GM18870 (cell line): ENCODE data around the gene SENP8.
A peak's percentile ranks its signal among the peaks of the same experiment; 100 is the strongest.

Experiments
- ATAC-seq: cut with Tn5 transposase; IDR thresholded peaks from one replicate; pipeline ENCODE4 v1.9.1; 2021; ENCODE audit warnings: moderate library complexity; ENCODE audit not compliant: unreplicated experiment

SENP8 gene

GRCh38 chr15:72112805-72113204 is 5.4 kb upstream of the SENP8 start:
- ATAC-seq = no peak

GRCh38 chr15:72113347-72114031 is 4.7 kb upstream of the SENP8 start:
- ATAC-seq = no peak

- no peak for ATAC-seq
These were observed 1.3 kb upstream of the SENP8 start for GRCh38 chr15:72116731-72117485.

- ATAC-seq = peak; percentile 36
These were observed 652 bp upstream of the SENP8 start for GRCh38 chr15:72117486-72118016.

- no peak for ATAC-seq
These were observed 6.0 kb downstream of the SENP8 start for GRCh38 chr15:72124218-72124617.

GRCh38 chr15:72127724-72128322 is 9.6 kb downstream of the SENP8 start:
- no peak for ATAC-seq

- ATAC-seq = no peak
These were observed 10.2 kb downstream of the SENP8 start for GRCh38 chr15:72128359-72128758.

GRCh38 chr15:72130272-72130671 is 12.1 kb downstream of the SENP8 start:
- no peak for ATAC-seq

- ATAC-seq = no peak
These were observed 13.7 kb downstream of the SENP8 start for GRCh38 chr15:72131922-72132321.

- ATAC-seq = no peak
These were observed 15.0 kb downstream of the SENP8 start for GRCh38 chr15:72133211-72133610.

- no peak for ATAC-seq
These were observed 17.5 kb downstream of the SENP8 start for GRCh38 chr15:72135719-72136118.

GRCh38 chr15:72136170-72137051 is 18.2 kb downstream of the SENP8 start:
- no peak for ATAC-seq

- no peak for ATAC-seq
These were observed 21.5 kb downstream of the SENP8 start for GRCh38 chr15:72139667-72140066.

GRCh38 chr15:72140088-72140487 is 21.9 kb downstream of the SENP8 start:
- ATAC-seq = no peak

GRCh38 chr15:72141171-72142084 is 23.2 kb downstream of the SENP8 start:
- peak; percentile 96 for ATAC-seq

- ATAC-seq = no peak
These were observed 28.0 kb downstream of the SENP8 start for GRCh38 chr15:72146221-72146620.

- no peak for ATAC-seq
These were observed 28.7 kb downstream of the SENP8 start for GRCh38 chr15:72146934-72147333.

GRCh38 chr15:72147418-72147817 is 29.2 kb downstream of the SENP8 start:
- ATAC-seq = no peak

- no peak for ATAC-seq
These were observed 35.2 kb downstream of the SENP8 start for GRCh38 chr15:72153269-72154000.
